SK-N-MC (cell line): ENCODE results near the gene ESYT3.
"Not testable (repeated sequence)": the region's sequence is repeated elsewhere in the genome, so short reads cannot be mapped to it uniquely, and the experiment has no call there.

ENCODE experiments used
- DNase-seq: peaks from one replicate; pipeline ENCODE4 v3.0.0-alpha.2; 2011; ENCODE audit warnings: low read depth, low spot score
- H3K27ac ChIP-seq: fragments of 200-600 bp; sonication (generic); 2 replicates; pipeline ENCODE4 v1.5.1; 2016; ENCODE audit warnings: mixed run types
- H3K36me3 ChIP-seq: fragments of 200-600 bp; sonication (generic); 2 replicates; pipeline ENCODE4 v1.6.1; 2017; ENCODE audit warnings: antibody characterized with exemption, low read length, mixed read lengths; ENCODE audit not compliant: insufficient read depth
- H3K4me3 ChIP-seq: fragments of 200-600 bp; sonication (generic); 2 replicates; pipeline ENCODE4 v1.5.1; 2016
- H3K9ac ChIP-seq: fragments of 200-600 bp; sonication (generic); 2 replicates; pipeline ENCODE4 v1.8.0; 2017; ENCODE audit warnings: mixed run types, mixed read lengths; ENCODE audit not compliant: insufficient read length
- H3K9me3 ChIP-seq: fragments of 200-600 bp; sonication (generic); 2 replicates; pipeline ENCODE4 v1.6.1; 2017; ENCODE audit warnings: low read depth, mild to moderate bottlenecking, antibody characterized with exemption, low read length, moderate library complexity, mixed read lengths
- EZH2 ChIP-seq: fragments of 200-600 bp; sonication (generic); IDR thresholded peaks from one replicate; pipeline ENCODE4 v1.6.1; 2017; ENCODE audit warnings: antibody characterized with exemption
- FOXP2 ChIP-seq: optimal IDR thresholded peaks from 2 replicates; pipeline ENCODE3; 2011; ENCODE audit warnings: mild to moderate bottlenecking, moderate library complexity; ENCODE audit not compliant: insufficient read depth; ENCODE audit errors: extremely low read length, control extremely low read depth
- POLR2AphosphoS5 ChIP-seq: IDR thresholded peaks from 2 replicates; pipeline ENCODE4 v1.6.1; 2012; ENCODE audit warnings: mild to moderate bottlenecking, low read depth, low read length, borderline replicate concordance

Gene ESYT3

GRCh38 chr3:138423316-138423715 is 11.1 kb upstream of the ESYT3 start:
- H3K4me3 ChIP-seq: no peak overlapping the region
- H3K9me3 ChIP-seq: no peaks in the 10 kb centered on the region
- no peaks in the 10 kb centered on the region for H3K36me3 ChIP-seq
- no peak overlapping the region for H3K27ac ChIP-seq
- no peak for TF ChIP-seq POLR2AphosphoS5
- no peak for TF ChIP-seq EZH2
- TF ChIP-seq FOXP2: no peak
- no peak overlapping the region for H3K9ac ChIP-seq
- no peak for DNase-seq

GRCh38 chr3:138424323-138424722 is 10.1 kb upstream of the ESYT3 start:
- H3K36me3 ChIP-seq: no peaks in the 10 kb centered on the region
- no peak overlapping the region for H3K4me3 ChIP-seq
- no peak overlapping the region for H3K27ac ChIP-seq
- no peaks in the 10 kb centered on the region for H3K9me3 ChIP-seq
- TF ChIP-seq POLR2AphosphoS5 (no peak), FOXP2 (no peak), EZH2 (no peak)
- no peak for DNase-seq
- H3K9ac ChIP-seq: no peak overlapping the region

GRCh38 chr3:138426211-138426610 is 8.2 kb upstream of the ESYT3 start:
- Histone ChIP-seq H3K9me3 (no peaks in the 10 kb centered on the region), H3K4me3 (no peak overlapping the region), H3K36me3 (no peaks in the 10 kb centered on the region), H3K27ac (no peak overlapping the region), H3K9ac (no peak overlapping the region)
- DNase-seq: no peak
- TF ChIP-seq FOXP2: no peak
- no peak for TF ChIP-seq EZH2
- TF ChIP-seq POLR2AphosphoS5: no peak

- not testable (repeated sequence) for H3K4me3 ChIP-seq, H3K36me3 ChIP-seq, H3K9me3 ChIP-seq, H3K9ac ChIP-seq, DNase-seq, H3K27ac ChIP-seq
Measured at GRCh38 chr3:138426754-138427153, 7.7 kb upstream of the ESYT3 start.

GRCh38 chr3:138429665-138430064 is 4.8 kb upstream of the ESYT3 start:
- no peaks in the 10 kb centered on the region for H3K36me3 ChIP-seq
- H3K9ac ChIP-seq: no peak overlapping the region
- H3K9me3 ChIP-seq: no peaks in the 10 kb centered on the region
- H3K4me3 ChIP-seq: no peak overlapping the region
- no peak for DNase-seq
- H3K27ac ChIP-seq: no peak overlapping the region
- TF ChIP-seq EZH2 (no peak), POLR2AphosphoS5 (no peak), FOXP2 (no peak)

- DNase-seq: no peak
- Histone ChIP-seq H3K9me3 (no peaks in the 10 kb centered on the region), H3K27ac (no peak overlapping the region), H3K36me3 (no peaks in the 10 kb centered on the region), H3K9ac (no peak overlapping the region), H3K4me3 (no peak overlapping the region)
- TF ChIP-seq EZH2: no peak
- no peak for TF ChIP-seq POLR2AphosphoS5
- no peak for TF ChIP-seq FOXP2
Measured at GRCh38 chr3:138432576-138433240, 1.7 kb upstream of the ESYT3 start.

- no peak for TF ChIP-seq EZH2
- no peak for TF ChIP-seq POLR2AphosphoS5
- no peak for TF ChIP-seq FOXP2
- H3K4me3 ChIP-seq: peak overlapping the region; percentile 74; the same call in 1 of the 2 replicates
- DNase-seq: no peak
- no peaks in the 10 kb centered on the region for H3K9me3 ChIP-seq
- no peak overlapping the region for H3K27ac ChIP-seq
- H3K9ac ChIP-seq: no peak overlapping the region
- no peaks in the 10 kb centered on the region for H3K36me3 ChIP-seq
Measured at GRCh38 chr3:138433892-138434275, 532 bp upstream of the ESYT3 start.

- TF ChIP-seq EZH2 (no peak), POLR2AphosphoS5 (no peak), FOXP2 (no peak)
- no peak for DNase-seq
- Histone ChIP-seq H3K9me3 (no peaks in the 10 kb centered on the region), H3K27ac (no peak overlapping the region), H3K4me3 (peak overlapping the region; percentile 74), H3K36me3 (no peaks in the 10 kb centered on the region), H3K9ac (no peak overlapping the region)
Measured at GRCh38 chr3:138434875-138435772, 708 bp downstream of the ESYT3 start.
